Stimulated activated naive B cell treated with anti-CD40 and anti-IgM and Interleukin-4, amounts not matched to agents 10 μg/mL and 1 μg/mL and 100 μg/mL, for 72 hours (primary cell): Measurements from ENCODE around the gene SLC39A9.

Experiments used
- ATAC-seq, 2 donors: fragments of 150-1000 bp; cut with Tn5 transposase; replicated peaks; 2 replicates each; pipeline ENCODE4 v1.10.0; 2021; ENCODE audit warnings: moderate library complexity in 1 of 2
- DNase-seq: peaks from one replicate; pipeline ENCODE4 v3.0.0; 2021
- H3K27ac Mint-ChIP-seq: one replicate; pipeline ENCODE4 v1.8.0; 2022; ENCODE audit warnings: mild to moderate bottlenecking, mixed read lengths
- H3K27me3 Mint-ChIP-seq, 2 donors: one replicate each; pipeline ENCODE4 v1.8.0; 2022; ENCODE audit warnings: mixed read lengths in 2 of 2
- H3K36me3 Mint-ChIP-seq, 2 donors: one replicate each; pipeline ENCODE4 v1.8.0; 2022; ENCODE audit warnings: mixed read lengths in 2 of 2, mild to moderate bottlenecking in 1 of 2
- H3K4me1 Mint-ChIP-seq, 2 donors: one replicate each; pipeline ENCODE4 v1.8.0; 2022; ENCODE audit warnings: mixed read lengths in 2 of 2, mild to moderate bottlenecking in 1 of 2
- H3K4me3 Mint-ChIP-seq, 2 donors: one replicate each; pipeline ENCODE4 v1.8.0; 2022; ENCODE audit warnings: mild to moderate bottlenecking in 2 of 2, mixed read lengths in 2 of 2, moderate library complexity in 1 of 2
- H3K9me3 Mint-ChIP-seq, 2 donors: one replicate each; pipeline ENCODE4 v1.8.0; 2022; ENCODE audit warnings: mixed read lengths in 2 of 2, mild to moderate bottlenecking in 1 of 2

SLC39A9 gene

GRCh38 chr14:69358966-69359365 is 39.5 kb upstream of the SLC39A9 start:
- no peak for DNase-seq
- no peaks in the 10 kb centered on the region for H3K36me3 Mint-ChIP-seq
- H3K4me1 Mint-ChIP-seq: peaks cover 42 to 51% of the 10 kb centered on the region in 2 donors
- no peak overlapping the region for H3K4me3 Mint-ChIP-seq
- H3K27me3 Mint-ChIP-seq: peaks cover 0 to 4% of the 10 kb centered on the region in 2 donors
- no peaks in the 10 kb centered on the region for H3K9me3 Mint-ChIP-seq
- no peak for ATAC-seq
- no peak overlapping the region for H3K27ac Mint-ChIP-seq

- Mint-ChIP-seq H3K27ac (peak overlapping the region; percentile 20), H3K27me3 (peaks cover 0 to 4% of the 10 kb centered on the region in 2 donors), H3K4me1 (peaks cover 26 to 37% of the 10 kb centered on the region in 2 donors), H3K4me3 (peak overlapping the region in 1 of 2 donors; percentile 3), H3K36me3 (peaks cover 3 to 5% of the 10 kb centered on the region in 2 donors), H3K9me3 (no peaks in the 10 kb centered on the region)
- DNase-seq (peak; percentile 37), ATAC-seq (peak; percentile 71 to 85)
These were observed 37.9 kb upstream of the SLC39A9 start for GRCh38 chr14:69360438-69361108.

- Mint-ChIP-seq H3K4me3 (no peak overlapping the region), H3K9me3 (no peaks in the 10 kb centered on the region), H3K36me3 (peaks cover 9 to 12% of the 10 kb centered on the region in 2 donors), H3K4me1 (peaks cover 19 to 24% of the 10 kb centered on the region in 2 donors), H3K27me3 (peaks cover 0 to 4% of the 10 kb centered on the region in 2 donors), H3K27ac (no peak overlapping the region)
- ATAC-seq (no peak), DNase-seq (no peak)
These were observed 35.4 kb upstream of the SLC39A9 start for GRCh38 chr14:69363055-69363454.

- ATAC-seq: no peak
- Mint-ChIP-seq H3K9me3 (no peaks in the 10 kb centered on the region), H3K27ac (no peak overlapping the region)
These were observed 34.5 kb upstream of the SLC39A9 start for GRCh38 chr14:69363964-69364363.

GRCh38 chr14:69364378-69364777 is 34.1 kb upstream of the SLC39A9 start:
- DNase-seq (no peak), ATAC-seq (no peak)
- Mint-ChIP-seq H3K4me1 (peaks cover 7 to 12% of the 10 kb centered on the region in 2 donors), H3K36me3 (peaks cover 11 to 21% of the 10 kb centered on the region in 2 donors), H3K27ac (no peak overlapping the region), H3K4me3 (no peak overlapping the region), H3K9me3 (no peaks in the 10 kb centered on the region), H3K27me3 (peaks cover 0 to 4% of the 10 kb centered on the region in 2 donors)

More at GRCh38 chr14:69363964-69364363, 34.5 kb upstream of the SLC39A9 start:
- H3K27me3 Mint-ChIP-seq: peaks cover 0 to 4% of the 10 kb centered on the region in 2 donors
- peaks cover 10 to 16% of the 10 kb centered on the region in 2 donors for H3K4me1 Mint-ChIP-seq
- H3K4me3 Mint-ChIP-seq: no peak overlapping the region
- H3K36me3 Mint-ChIP-seq: peaks cover 11 to 18% of the 10 kb centered on the region in 2 donors
- no peak for DNase-seq

GRCh38 chr14:69366069-69366468 is 32.4 kb upstream of the SLC39A9 start:
- DNase-seq: no peak
- Mint-ChIP-seq H3K36me3 (peaks cover 11 to 21% of the 10 kb centered on the region in 2 donors), H3K4me3 (no peak overlapping the region), H3K27ac (no peak overlapping the region), H3K27me3 (peaks cover 0 to 4% of the 10 kb centered on the region in 2 donors), H3K4me1 (peaks cover 0 to 2% of the 10 kb centered on the region in 2 donors), H3K9me3 (no peaks in the 10 kb centered on the region)
- no peak for ATAC-seq

GRCh38 chr14:69366761-69367160 is 31.7 kb upstream of the SLC39A9 start:
- H3K4me1 Mint-ChIP-seq: no peaks in the 10 kb centered on the region
- no peaks in the 10 kb centered on the region for H3K9me3 Mint-ChIP-seq
- H3K4me3 Mint-ChIP-seq: no peak overlapping the region
- DNase-seq (no peak), ATAC-seq (no peak)
- H3K36me3 Mint-ChIP-seq: peaks cover 12 to 21% of the 10 kb centered on the region in 2 donors
- H3K27me3 Mint-ChIP-seq: peaks cover 0 to 4% of the 10 kb centered on the region in 2 donors
- no peak overlapping the region for H3K27ac Mint-ChIP-seq

GRCh38 chr14:69368381-69368780 is 30.1 kb upstream of the SLC39A9 start:
- DNase-seq (no peak), ATAC-seq (no peak)
- H3K27me3 Mint-ChIP-seq: no peaks in the 10 kb centered on the region
- H3K27ac Mint-ChIP-seq: no peak overlapping the region
- peaks cover 22 to 26% of the 10 kb centered on the region in 2 donors for H3K36me3 Mint-ChIP-seq
- H3K9me3 Mint-ChIP-seq: no peaks in the 10 kb centered on the region
- H3K4me1 Mint-ChIP-seq: no peaks in the 10 kb centered on the region
- no peak overlapping the region for H3K4me3 Mint-ChIP-seq

GRCh38 chr14:69370061-69370460 is 28.4 kb upstream of the SLC39A9 start:
- Mint-ChIP-seq H3K4me1 (peaks cover 0 to 8% of the 10 kb centered on the region in 2 donors), H3K36me3 (peaks cover 32 to 39% of the 10 kb centered on the region in 2 donors), H3K27me3 (no peaks in the 10 kb centered on the region), H3K4me3 (no peak overlapping the region), H3K9me3 (no peaks in the 10 kb centered on the region), H3K27ac (no peak overlapping the region)
- no peak for DNase-seq
- ATAC-seq: no peak

- DNase-seq (no peak), ATAC-seq (no peak)
- Mint-ChIP-seq H3K27me3 (no peaks in the 10 kb centered on the region), H3K4me1 (peaks cover 0 to 8% of the 10 kb centered on the region in 2 donors), H3K36me3 (peaks cover 46 to 47% of the 10 kb centered on the region in 2 donors), H3K27ac (no peak overlapping the region), H3K9me3 (peaks cover 5 to 10% of the 10 kb centered on the region in 2 donors), H3K4me3 (no peak overlapping the region)
These were observed 26.3 kb upstream of the SLC39A9 start for GRCh38 chr14:69372146-69372545.

- Mint-ChIP-seq H3K36me3 (peaks cover 49 to 51% of the 10 kb centered on the region in 2 donors), H3K9me3 (peaks cover 5 to 10% of the 10 kb centered on the region in 2 donors), H3K4me3 (no peak overlapping the region), H3K4me1 (peaks cover 2 to 11% of the 10 kb centered on the region in 2 donors), H3K27me3 (no peaks in the 10 kb centered on the region), H3K27ac (no peak overlapping the region)
- DNase-seq (no peak), ATAC-seq (no peak)
These were observed 25.4 kb upstream of the SLC39A9 start for GRCh38 chr14:69373104-69373503.

GRCh38 chr14:69374235-69374634 is 24.3 kb upstream of the SLC39A9 start:
- no peak overlapping the region for H3K27ac Mint-ChIP-seq
- no peak overlapping the region for H3K4me3 Mint-ChIP-seq
- peaks cover 5 to 17% of the 10 kb centered on the region in 2 donors for H3K4me1 Mint-ChIP-seq
- H3K27me3 Mint-ChIP-seq: no peaks in the 10 kb centered on the region
- peaks cover 5 to 10% of the 10 kb centered on the region in 2 donors for H3K9me3 Mint-ChIP-seq
- ATAC-seq (no peak), DNase-seq (no peak)
- peaks cover 47 to 50% of the 10 kb centered on the region in 2 donors for H3K36me3 Mint-ChIP-seq

- Mint-ChIP-seq H3K27ac (no peak overlapping the region), H3K9me3 (peaks cover 5 to 10% of the 10 kb centered on the region in 2 donors), H3K4me3 (no peak overlapping the region), H3K4me1 (peaks cover 5 to 17% of the 10 kb centered on the region in 2 donors), H3K27me3 (no peaks in the 10 kb centered on the region), H3K36me3 (peaks cover 54 to 56% of the 10 kb centered on the region in 2 donors)
- ATAC-seq: no peak
- no peak for DNase-seq
These were observed 23.3 kb upstream of the SLC39A9 start for GRCh38 chr14:69375182-69375581.

- no peaks in the 10 kb centered on the region for H3K27me3 Mint-ChIP-seq
- DNase-seq (no peak), ATAC-seq (no peak)
- peaks cover 59% of the 10 kb centered on the region in 2 donors for H3K36me3 Mint-ChIP-seq
- peaks cover 5 to 10% of the 10 kb centered on the region in 2 donors for H3K9me3 Mint-ChIP-seq
- no peak overlapping the region for H3K4me3 Mint-ChIP-seq
- H3K4me1 Mint-ChIP-seq: peaks cover 5 to 17% of the 10 kb centered on the region in 2 donors
- peak overlapping the region; percentile 20 for H3K27ac Mint-ChIP-seq
These were observed 22.8 kb upstream of the SLC39A9 start for GRCh38 chr14:69375722-69376121.

- Mint-ChIP-seq H3K27ac (no peak overlapping the region), H3K27me3 (no peaks in the 10 kb centered on the region), H3K4me1 (peaks cover 5 to 17% of the 10 kb centered on the region in 2 donors), H3K9me3 (peaks cover 5 to 10% of the 10 kb centered on the region in 2 donors), H3K4me3 (no peak overlapping the region), H3K36me3 (peaks cover 59% of the 10 kb centered on the region in 2 donors)
- DNase-seq (no peak), ATAC-seq (no peak)
These were observed 22.1 kb upstream of the SLC39A9 start for GRCh38 chr14:69376439-69376838.
